Vagina (tissue), 2 donors: ENCODE data around the gene TTC13.

Experiments
- POLR2A ChIP-seq, 2 donors: fragments of 450-650 bp; IDR thresholded peaks; one replicate each; pipeline ENCODE4 v1.6.1; 2017; ENCODE audit warnings: antibody characterized with exemption in 2 of 2, mild to moderate bottlenecking in 2 of 2, moderate library complexity in 2 of 2
- POLR2AphosphoS5 ChIP-seq, 2 donors: sonication (generic); formaldehyde crosslinking; IDR thresholded peaks; one replicate each; pipeline ENCODE4 v1.9.0; 2017; ENCODE audit warnings: antibody characterized with exemption in 2 of 2, mild to moderate bottlenecking in 2 of 2, low read depth in 1 of 2; ENCODE audit not compliant: insufficient read depth in 1 of 2
- TF ChIP-seq, protein P1 (sequence below), 3 experiments: fragments of 450-650 bp in 2 of 3; fragments of 200-600 bp in 1 of 3; sonication (generic) in 1 of 3; IDR thresholded peaks; one replicate each; pipeline ENCODE4 v1.5.1; 2017 to 2019; ENCODE audit warnings: antibody characterized with exemption in 3 of 3, mild to moderate bottlenecking in 2 of 3, moderate library complexity in 2 of 3

- TF ChIP-seq, protein P1, sequence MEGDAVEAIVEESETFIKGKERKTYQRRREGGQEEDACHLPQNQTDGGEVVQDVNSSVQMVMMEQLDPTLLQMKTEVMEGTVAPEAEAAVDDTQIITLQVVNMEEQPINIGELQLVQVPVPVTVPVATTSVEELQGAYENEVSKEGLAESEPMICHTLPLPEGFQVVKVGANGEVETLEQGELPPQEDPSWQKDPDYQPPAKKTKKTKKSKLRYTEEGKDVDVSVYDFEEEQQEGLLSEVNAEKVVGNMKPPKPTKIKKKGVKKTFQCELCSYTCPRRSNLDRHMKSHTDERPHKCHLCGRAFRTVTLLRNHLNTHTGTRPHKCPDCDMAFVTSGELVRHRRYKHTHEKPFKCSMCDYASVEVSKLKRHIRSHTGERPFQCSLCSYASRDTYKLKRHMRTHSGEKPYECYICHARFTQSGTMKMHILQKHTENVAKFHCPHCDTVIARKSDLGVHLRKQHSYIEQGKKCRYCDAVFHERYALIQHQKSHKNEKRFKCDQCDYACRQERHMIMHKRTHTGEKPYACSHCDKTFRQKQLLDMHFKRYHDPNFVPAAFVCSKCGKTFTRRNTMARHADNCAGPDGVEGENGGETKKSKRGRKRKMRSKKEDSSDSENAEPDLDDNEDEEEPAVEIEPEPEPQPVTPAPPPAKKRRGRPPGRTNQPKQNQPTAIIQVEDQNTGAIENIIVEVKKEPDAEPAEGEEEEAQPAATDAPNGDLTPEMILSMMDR (IDR thresholded peaks at IDR 0.05) = no peak
- TF ChIP-seq POLR2AphosphoS5 (IDR thresholded peaks at IDR 0.05; ENCODE audit: insufficient read depth in 1 of 2, low read depth in 1 of 2) (peak in 1 of 2 donors; percentile 37), POLR2A (IDR thresholded peaks at IDR 0.05) (no peak)
These were observed 101.3 kb downstream of the TTC13 start for GRCh38 chr1:230877146-230877923.
